GM12878 (cell line): ENCODE measurements around the gene HES2. TPM values are rescaled to one million over a fixed set of nuclear protein-coding genes. Genes with fewer than 3 reads are reported as not detected.

Experiments used
- ATAC-seq: fragments of 200-7000 bp; cut with Tn5 transposase; 3 replicates; pipeline ENCODE4 v1.9.1; 2020; ENCODE audit warnings: mild to moderate bottlenecking, moderate library complexity
- BruUV-seq: library from RNA; stranded (reverse); fragments of 400-500 nt; replicated peaks from 2 replicates; lab custom pipeline; 2021; lab: Mats Ljungman, UMichigan
- CTCF ChIA-PET: fragments of 300-600 bp; sonication (Branson Sonifier 250); formaldehyde crosslinking; extraction: SDS; loops from one replicate; lab custom pipeline; 2021; ENCODE audit warnings: inconsistent platforms; lab: Yijun Ruan, JAX
- POLR2A ChIA-PET: fragments of 350-600 bp; formaldehyde crosslinking; extraction: SDS; loops from one replicate; lab custom pipeline; 2021; ENCODE audit warnings: inconsistent platforms; lab: Charles Lee
- RAD21 ChIA-PET: fragments of 300-600 bp; sonication (Branson Sonifier 250); formaldehyde crosslinking; loops from one replicate; lab custom pipeline; 2023; ENCODE audit warnings: antibody characterized with exemption; ENCODE audit not compliant: unreplicated experiment; lab: Charles Lee
- SMC1A ChIA-PET: fragments of 300-600 bp; sonication (Branson Sonifier 250); formaldehyde crosslinking; loops from one replicate; lab custom pipeline; 2023; ENCODE audit not compliant: unreplicated experiment, uncharacterized antibody; lab: Charles Lee
- DNase-seq: peaks from one replicate; pipeline ENCODE4 v3.0.0-alpha.2; 2011; ENCODE audit warnings: low read depth, low spot score
- FAIRE-seq: peaks from 3 replicates; lab custom pipeline; 2011; peaks lifted over from hg19 to GRCh38; lab: Jason Lieb, UNC
- H2AFZ ChIP-seq: 2 replicates; pipeline ENCODE4 v1.6.0; 2011; ENCODE audit warnings: low read depth, low read length, control low read depth; ENCODE audit not compliant: control insufficient read depth
- H3K27ac ChIP-seq: 2 replicates; pipeline ENCODE4 v1.5.1; 2011; ENCODE audit warnings: control low read depth; ENCODE audit not compliant: control insufficient read depth, insufficient read depth
- H3K27me3 ChIP-seq, 2 experiments: replicated peaks in 1 of 2; 2 replicates each; pipeline versions ENCODE4 v1.6.0 to v1.6.1; 2011; ENCODE audit warnings: low read length in 1 of 2; ENCODE audit not compliant: control insufficient read depth in 2 of 2, insufficient read depth in 2 of 2
- H3K36me3 ChIP-seq, 2 experiments: 2 replicates each; pipeline ENCODE4 v1.5.1; 2011; ENCODE audit warnings: low read length in 1 of 2; ENCODE audit not compliant: control insufficient read depth in 2 of 2, insufficient read depth in 2 of 2
- H3K4me1 ChIP-seq: 2 replicates; pipeline ENCODE4 v1.6.1; 2011; ENCODE audit warnings: mild to moderate bottlenecking, low read length, moderate library complexity, mixed read lengths; ENCODE audit not compliant: control insufficient read depth, insufficient read depth
- H3K4me2 ChIP-seq: 2 replicates; pipeline ENCODE4 v1.6.0; 2011; ENCODE audit warnings: control low read depth; ENCODE audit not compliant: control insufficient read depth, insufficient read depth
- H3K4me3 ChIP-seq: fragments of 200-600 bp; sonication (generic); 2 replicates; pipeline ENCODE4 v1.5.1; 2016
- H3K79me2 ChIP-seq: 2 replicates; pipeline ENCODE4 v1.6.0; 2011; ENCODE audit warnings: low read length; ENCODE audit not compliant: control insufficient read depth, insufficient read depth
- H3K9ac ChIP-seq: 2 replicates; pipeline ENCODE4 v1.8.0; 2011; ENCODE audit warnings: low read length, control low read depth, mixed read lengths; ENCODE audit not compliant: control insufficient read depth, insufficient read depth
- H3K9me3 ChIP-seq: replicated peaks from 3 replicates; pipeline ENCODE4 v1.5.1; 2011; ENCODE audit warnings: mild to moderate bottlenecking, low read length; ENCODE audit not compliant: control insufficient read depth, insufficient read depth
- H4K20me1 ChIP-seq: 2 replicates; pipeline ENCODE4 v1.6.0; 2011; ENCODE audit not compliant: control insufficient read depth, insufficient read depth
- BCLAF1 ChIP-seq: fragments of 450-650 bp; IDR thresholded peaks from 2 replicates; pipeline ENCODE4 v1.6.1; 2017; ENCODE audit warnings: antibody characterized with exemption, mild to moderate bottlenecking, moderate library complexity
- BHLHE40 ChIP-seq, 2 experiments: fragments of 450-650 bp in 1 of 2; IDR thresholded peaks; 2 replicates each; pipeline ENCODE4 v1.6.1; 2011 to 2017; ENCODE audit warnings: low read depth in 2 of 2, borderline replicate concordance in 1 of 2, improper control_type of control experiment in 1 of 2, low read length in 1 of 2, mild to moderate bottlenecking in 1 of 2
- CBFB ChIP-seq: IDR thresholded peaks from 2 replicates; pipeline ENCODE4 v1.6.1; 2016; ENCODE audit warnings: antibody characterized with exemption, low read depth
- FOXK2 ChIP-seq: fragments of 450-650 bp; IDR thresholded peaks from 2 replicates; pipeline ENCODE4 v1.6.1; 2017; ENCODE audit warnings: mild to moderate bottlenecking, moderate library complexity
- NRF1 ChIP-seq: conservative IDR thresholded peaks from 2 replicates; pipeline ENCODE4 v1.6.1; 2011; ENCODE audit warnings: mild to moderate bottlenecking, low read depth, low read length, improper control_type of control experiment
- PAX8 ChIP-seq: fragments of 450-650 bp; IDR thresholded peaks from 2 replicates; pipeline ENCODE4 v1.6.1; 2017; ENCODE audit warnings: mild to moderate bottlenecking, moderate library complexity
- RAD21 ChIP-seq: IDR thresholded peaks from 2 replicates; pipeline ENCODE4 v1.6.1; 2011; ENCODE audit warnings: mild to moderate bottlenecking, low read depth, low read length, moderate library complexity; ENCODE audit not compliant: insufficient read depth
- REST ChIP-seq: IDR thresholded peaks from 2 replicates; pipeline ENCODE4 v1.6.1; 2012; ENCODE audit warnings: mild to moderate bottlenecking, low read depth, low read length
- ZNF384 ChIP-seq: IDR thresholded peaks from 2 replicates; pipeline ENCODE4 v1.6.1; 2012; ENCODE audit warnings: low read depth, mild to moderate bottlenecking, low read length, improper control_type of control experiment, borderline replicate concordance
- ZNF687 ChIP-seq: fragments of 450-650 bp; IDR thresholded peaks from 2 replicates; pipeline ENCODE4 v1.6.1; 2017; ENCODE audit warnings: mild to moderate bottlenecking, moderate library complexity
- WGBS: methylation state at CpG from one replicate; pipeline ENCODE4 v1.1.6; 2016; ENCODE audit warnings: low lambda C conversion rate; ENCODE audit not compliant: insufficient replicate concordance, insufficient coverage; ENCODE audit errors: missing lambda C conversion rate; 5-methylcytosine and 5-hydroxymethylcytosine counted together
- in situ Hi-C: fragments of 300-500 bp; cut with MboI; formaldehyde crosslinking; loops from 9 replicates; pipeline ENCODE4 v1.14.3; 2018; ENCODE audit warnings: mixed read lengths
- intact Hi-C: fragments of 100-400 bp; cut with micrococcal nuclease; formaldehyde crosslinking; loops from one replicate; pipeline ENCODE4 v1.14.2; 2022; ENCODE audit not compliant: unreplicated experiment
- polyA plus RNA-seq, 11 experiments: library from polyadenylated mRNA; depleted of rRNA in 4 of 11; unstranded in 6 of 11; stranded (reverse) in 5 of 11; fragments of >200 nt; fragmentation: Nextera tagmentation in 4 of 11; fragmentation: Illumina TruSeq in 1 of 11; extraction: Ambion mirVana in 4 of 11; extraction: Trizol in 1 of 11; gene quantifications; 1 replicate in 1 of 11; 2 replicates in 10 of 11; pipeline versions ENCODE4 v1.2.1 to v1.2.3, GENCODE V29; 2011 to 2016; ENCODE audit warnings: inconsistent platforms in 2 of 11, missing spikeins in 2 of 11, low read depth in 1 of 11
- total RNA-seq, 4 experiments: library from RNA; depleted of rRNA in 3 of 4; stranded (reverse); fragments of >200 nt in 3 of 4; fragmentation: Illumina TruSeq in 1 of 4; extraction: Trizol in 1 of 4; gene quantifications; 2 replicates each; pipeline versions ENCODE4 v1.2.1 to v1.2.3, GENCODE V29; 2013 to 2021

The HES2 gene
- total and polyA plus RNA-seq, 10 of the 15 experiments (the other 5 are each of a cell fraction or from before 2014, with no cell fraction given): 0.13 to 2.0 (median 0.26) TPM

- ChIA-PET POLR2A (no interaction called here), CTCF (interaction anchor here (0.7 to 10.9 kb wide), 2 partner anchors 13 to 40 kb away, joined by 4 to 137 read pairs; no protein-coding TSS in a partner anchor)
- peak in 1 of 2 experiments; percentile 13; a peak in 1 of 4 replicates for TF ChIP-seq BHLHE40 (IDR thresholded peaks at IDR 0.05; ENCODE audit: borderline replicate concordance in 1 of 2, low read depth in 2 of 2, low read length in 1 of 2)
- TF ChIP-seq NRF1: no peak
- TF ChIP-seq ZNF384: no peak
- TF ChIP-seq PAX8: no peak
- peak; percentile 52; the same call in 1 of the 2 replicates for TF ChIP-seq FOXK2
- TF ChIP-seq REST: no peak
- TF ChIP-seq CBFB: no peak
- TF ChIP-seq RAD21: no peak
- no peak for TF ChIP-seq ZNF687
- no peak for TF ChIP-seq BCLAF1
These were observed 8.0 kb upstream of the HES2 start for GRCh38 chr1:6427441-6428390.

More at GRCh38 chr1:6427441-6428390, 8.0 kb upstream of the HES2 start:
- ChIA-PET SMC1A (no interaction called here), RAD21 (no interaction called here)
- FAIRE-seq (no peak), DNase-seq (no peak), ATAC-seq (peak; percentile 5; the same call in 1 of the 3 replicates)
- in situ Hi-C loops (no loop called here), intact Hi-C loops (no loop called here)
- Histone ChIP-seq H3K9me3 (no peaks in the 10 kb centered on the region), H2AFZ (no peak overlapping the region), H3K36me3 (no peaks in the 10 kb centered on the region), H3K79me2 (no peaks in the 10 kb centered on the region), H3K27ac (no peak overlapping the region), H3K4me1 (peaks cover 6% of the 10 kb centered on the region; the same call in 1 of the 2 replicates), H3K4me3 (no peak overlapping the region), H4K20me1 (no peaks in the 10 kb centered on the region), H3K9ac (no peak overlapping the region), H3K4me2 (no peak overlapping the region), H3K27me3 (peaks cover 6 to 17% of the 10 kb centered on the region in 2 experiments; a peak in 3 of 4 replicates)
- 42% methylated on average over 25 of the region's 26 CpGs for WGBS
- BruUV-seq: no TSS peak
